T-helper 2 cell treated with Interferon-gamma antibody and Interleukin-4, amounts not matched to agents 5 μg/mL and 100 μg/mL, for 36 hours (primary cell): Measurements from ENCODE around the gene DPM2.

Experiments used
- DNase-seq: peaks from one replicate; pipeline ENCODE4 v3.0.0; 2021; ENCODE audit warnings: low spot score
- H3K27ac Mint-ChIP-seq: one replicate; pipeline ENCODE4 v1.8.0; 2021; ENCODE audit warnings: mild to moderate bottlenecking, mixed read lengths
- H3K27me3 Mint-ChIP-seq: one replicate; pipeline ENCODE4 v1.8.0; 2021; ENCODE audit warnings: low read depth, mixed read lengths
- H3K36me3 Mint-ChIP-seq: one replicate; pipeline ENCODE4 v1.8.0; 2021; ENCODE audit warnings: low read depth, mixed read lengths
- H3K4me1 Mint-ChIP-seq: one replicate; pipeline ENCODE4 v1.8.0; 2021; ENCODE audit warnings: low read depth, mixed read lengths
- H3K4me3 Mint-ChIP-seq: one replicate; pipeline ENCODE4 v1.8.0; 2022; ENCODE audit warnings: mild to moderate bottlenecking, moderate library complexity, mixed read lengths
- H3K9me3 Mint-ChIP-seq: one replicate; pipeline ENCODE4 v1.8.0; 2021; ENCODE audit warnings: mixed read lengths

Gene DPM2

GRCh38 chr9:127977009-127977883 lies 39.6 kb upstream of the DPM2 start:
- H3K36me3 Mint-ChIP-seq: peaks cover 68% of the 10 kb centered on the region
- peak overlapping the region; percentile 96 for H3K4me3 Mint-ChIP-seq
- H3K4me1 Mint-ChIP-seq: peaks cover 51% of the 10 kb centered on the region
- no peak for DNase-seq
- H3K27me3 Mint-ChIP-seq: no peaks in the 10 kb centered on the region
- H3K27ac Mint-ChIP-seq: peak overlapping the region; percentile 70
- H3K9me3 Mint-ChIP-seq: no peaks in the 10 kb centered on the region

GRCh38 chr9:127976498-127976897 lies 38.8 kb upstream of the DPM2 start:
- no peak for DNase-seq
- peaks cover 75% of the 10 kb centered on the region for H3K36me3 Mint-ChIP-seq
- H3K4me3 Mint-ChIP-seq: peak overlapping the region; percentile 96
- peak overlapping the region; percentile 41 for H3K27ac Mint-ChIP-seq
- H3K4me1 Mint-ChIP-seq: peaks cover 52% of the 10 kb centered on the region
- no peaks in the 10 kb centered on the region for H3K9me3 Mint-ChIP-seq
- H3K27me3 Mint-ChIP-seq: no peaks in the 10 kb centered on the region

GRCh38 chr9:127975376-127976315 lies 38.0 kb upstream of the DPM2 start:
- peak overlapping the region; percentile 80 for H3K27ac Mint-ChIP-seq
- H3K9me3 Mint-ChIP-seq: no peaks in the 10 kb centered on the region
- no peaks in the 10 kb centered on the region for H3K27me3 Mint-ChIP-seq
- H3K4me1 Mint-ChIP-seq: peaks cover 55% of the 10 kb centered on the region
- peaks cover 82% of the 10 kb centered on the region for H3K36me3 Mint-ChIP-seq
- DNase-seq: no peak
- H3K4me3 Mint-ChIP-seq: peak overlapping the region; percentile 96

GRCh38 chr9:127974769-127975261 lies 37.2 kb upstream of the DPM2 start:
- peak overlapping the region; percentile 96 for H3K4me3 Mint-ChIP-seq
- H3K36me3 Mint-ChIP-seq: peaks cover 88% of the 10 kb centered on the region
- no peak for DNase-seq
- H3K9me3 Mint-ChIP-seq: no peaks in the 10 kb centered on the region
- peaks cover 62% of the 10 kb centered on the region for H3K4me1 Mint-ChIP-seq
- peak overlapping the region; percentile 84 for H3K27ac Mint-ChIP-seq
- H3K27me3 Mint-ChIP-seq: no peaks in the 10 kb centered on the region

- DNase-seq: no peak
- H3K27ac Mint-ChIP-seq: peak overlapping the region; percentile 84
- H3K4me3 Mint-ChIP-seq: peak overlapping the region; percentile 96
- H3K4me1 Mint-ChIP-seq: peaks cover 69% of the 10 kb centered on the region
- H3K36me3 Mint-ChIP-seq: peaks cover 88% of the 10 kb centered on the region
- no peaks in the 10 kb centered on the region for H3K27me3 Mint-ChIP-seq
- H3K9me3 Mint-ChIP-seq: no peaks in the 10 kb centered on the region
These were observed 36.5 kb upstream of the DPM2 start for GRCh38 chr9:127974001-127974768.

GRCh38 chr9:127973169-127974000 lies 35.7 kb upstream of the DPM2 start:
- no peaks in the 10 kb centered on the region for H3K27me3 Mint-ChIP-seq
- H3K4me3 Mint-ChIP-seq: peak overlapping the region; percentile 96
- no peak for DNase-seq
- H3K27ac Mint-ChIP-seq: peak overlapping the region; percentile 97
- peaks cover 77% of the 10 kb centered on the region for H3K4me1 Mint-ChIP-seq
- no peaks in the 10 kb centered on the region for H3K9me3 Mint-ChIP-seq
- peaks cover 89% of the 10 kb centered on the region for H3K36me3 Mint-ChIP-seq

- Mint-ChIP-seq H3K27ac (peak overlapping the region; percentile 97), H3K27me3 (no peaks in the 10 kb centered on the region), H3K9me3 (no peaks in the 10 kb centered on the region), H3K4me3 (peak overlapping the region; percentile 96), H3K36me3 (peaks cover 87% of the 10 kb centered on the region), H3K4me1 (peaks cover 86% of the 10 kb centered on the region)
- no peak for DNase-seq
These were observed 34.7 kb upstream of the DPM2 start for GRCh38 chr9:127972236-127972871.

GRCh38 chr9:127971357-127972235 lies 33.9 kb upstream of the DPM2 start:
- H3K9me3 Mint-ChIP-seq: no peaks in the 10 kb centered on the region
- peak overlapping the region; percentile 96 for H3K4me3 Mint-ChIP-seq
- peak overlapping the region; percentile 97 for H3K27ac Mint-ChIP-seq
- peaks cover 91% of the 10 kb centered on the region for H3K4me1 Mint-ChIP-seq
- no peak for DNase-seq
- H3K36me3 Mint-ChIP-seq: peaks cover 82% of the 10 kb centered on the region
- no peaks in the 10 kb centered on the region for H3K27me3 Mint-ChIP-seq

- H3K27ac Mint-ChIP-seq: peak overlapping the region; percentile 97
- peak; percentile 83 for DNase-seq
These were observed 33.0 kb upstream of the DPM2 start for GRCh38 chr9:127970401-127971313.

GRCh38 chr9:127968700-127969383 lies 31.2 kb upstream of the DPM2 start:
- Mint-ChIP-seq H3K9me3 (no peaks in the 10 kb centered on the region), H3K4me3 (peak overlapping the region; percentile 96), H3K27ac (peak overlapping the region; percentile 97), H3K36me3 (peaks cover 71% of the 10 kb centered on the region), H3K4me1 (peaks cover 86% of the 10 kb centered on the region), H3K27me3 (no peaks in the 10 kb centered on the region)
- DNase-seq: no peak

More at GRCh38 chr9:127970401-127971313, 33.0 kb upstream of the DPM2 start:
- Mint-ChIP-seq H3K27me3 (no peaks in the 10 kb centered on the region), H3K36me3 (peaks cover 73% of the 10 kb centered on the region), H3K4me3 (peak overlapping the region; percentile 96), H3K4me1 (peaks cover 88% of the 10 kb centered on the region), H3K9me3 (no peaks in the 10 kb centered on the region)
